Loucy (cell line): Measurements from ENCODE around the gene DRP2.

ENCODE experiments used
- H2AFZ ChIP-seq: fragments of 200-600 bp; sonication (generic); 2 replicates; pipeline ENCODE4 v1.6.0; 2016; ENCODE audit warnings: antibody characterized with exemption, mild to moderate bottlenecking, low read length, moderate library complexity
- H3F3A ChIP-seq: fragments of 200-600 bp; 2 replicates; pipeline ENCODE4 v1.6.0; 2016; ENCODE audit warnings: antibody characterized with exemption, low read depth, mild to moderate bottlenecking
- H3K27me3 ChIP-seq: fragments of 200-600 bp; sonication (generic); 2 replicates; pipeline ENCODE4 v1.6.1; 2014; ENCODE audit warnings: low read length, mild to moderate bottlenecking; ENCODE audit not compliant: insufficient read depth, poor library complexity, severe bottlenecking
- H3K36me3 ChIP-seq: fragments of 200-600 bp; sonication (generic); 2 replicates; pipeline ENCODE4 v1.6.1; 2016; ENCODE audit warnings: low read length; ENCODE audit not compliant: insufficient read depth
- H3K4me1 ChIP-seq: fragments of 200-600 bp; sonication (generic); 2 replicates; pipeline ENCODE4 v1.5.1; 2014; ENCODE audit warnings: low read length, mild to moderate bottlenecking; ENCODE audit not compliant: insufficient read depth, poor library complexity, severe bottlenecking
- H3K4me2 ChIP-seq: fragments of 200-600 bp; sonication (generic); 2 replicates; pipeline ENCODE4 v1.6.0; 2014; ENCODE audit warnings: antibody characterized with exemption, low read length, low read depth, mild to moderate bottlenecking; ENCODE audit not compliant: poor library complexity, severe bottlenecking
- H3K4me3 ChIP-seq: fragments of 200-600 bp; sonication (generic); 2 replicates; pipeline ENCODE4 v1.5.1; 2014; ENCODE audit warnings: low read length, mild to moderate bottlenecking, mixed read lengths; ENCODE audit not compliant: poor library complexity, severe bottlenecking
- H3K79me2 ChIP-seq: fragments of 200-600 bp; sonication (generic); 2 replicates; pipeline ENCODE4 v1.6.1; 2014; ENCODE audit warnings: low read length; ENCODE audit not compliant: insufficient read depth
- H3K9ac ChIP-seq: fragments of 200-600 bp; sonication (generic); 2 replicates; pipeline ENCODE4 v1.6.0; 2014; ENCODE audit warnings: mild to moderate bottlenecking, low read depth, low read length, moderate library complexity; ENCODE audit not compliant: poor library complexity, severe bottlenecking
- H3K9me2 ChIP-seq: fragments of 200-600 bp; sonication (generic); replicated peaks from 2 replicates; pipeline ENCODE4 v1.6.1; 2016; ENCODE audit warnings: low read depth, low read length, mixed read lengths
- H3K9me3 ChIP-seq: fragments of 200-600 bp; sonication (generic); 2 replicates; pipeline ENCODE4 v1.6.1; 2014; ENCODE audit warnings: mild to moderate bottlenecking, antibody characterized with exemption, low read length, low read depth; ENCODE audit not compliant: insufficient read depth
- H4K20me1 ChIP-seq: fragments of 200-600 bp; sonication (generic); 2 replicates; pipeline ENCODE4 v1.6.0; 2014; ENCODE audit warnings: antibody characterized with exemption, low read length, mild to moderate bottlenecking; ENCODE audit not compliant: insufficient read depth, poor library complexity, severe bottlenecking
- CTCF ChIP-seq: fragments of 200-600 bp; sonication (generic); conservative IDR thresholded peaks from 2 replicates; pipeline ENCODE4 v1.5.1; 2014; ENCODE audit warnings: mild to moderate bottlenecking, antibody characterized with exemption, low read length
- EZH2phosphoT487 ChIP-seq: fragments of 200-600 bp; IDR thresholded peaks from 2 replicates; pipeline ENCODE4 v1.6.1; 2018; ENCODE audit warnings: antibody characterized with exemption, mild to moderate bottlenecking, moderate library complexity, borderline replicate concordance

The DRP2 gene

DNA sequence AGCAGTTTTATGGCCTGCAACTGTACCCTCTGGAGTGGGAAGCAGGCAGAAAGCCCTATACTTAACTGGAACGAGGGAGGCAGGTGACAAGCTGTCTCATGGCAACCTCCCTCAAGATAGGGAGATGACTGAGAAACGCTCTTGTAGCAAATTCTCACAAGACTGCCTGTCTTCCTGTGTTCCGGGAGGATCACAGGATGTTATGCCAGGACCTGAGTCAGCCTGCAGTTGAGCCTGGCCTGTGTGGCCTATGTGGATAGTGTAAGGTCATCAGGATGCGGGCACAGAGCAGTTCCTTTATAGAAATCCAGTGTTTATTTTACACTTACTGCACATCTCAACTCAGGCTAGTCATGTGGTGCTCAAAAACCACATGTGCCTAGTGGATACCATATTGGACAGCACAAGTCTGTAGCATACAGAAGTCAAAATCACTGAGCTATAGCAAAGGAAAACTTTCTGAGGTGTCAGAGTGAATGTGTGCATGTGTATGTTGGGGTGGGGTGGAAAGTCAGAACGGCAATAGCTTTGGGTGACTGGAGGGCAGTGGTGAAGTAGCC lies 46.4 kb downstream of the DRP2 start:
- H4K20me1 ChIP-seq = no peaks in the 10 kb centered on the region
- no peaks in the 10 kb centered on the region for H3K79me2 ChIP-seq
- H3K9me2 ChIP-seq = no peaks in the 10 kb centered on the region
- no peak for TF ChIP-seq CTCF
- no peak for TF ChIP-seq EZH2phosphoT487
- H3K36me3 ChIP-seq = no peaks in the 10 kb centered on the region
- no peaks in the 10 kb centered on the region for H3F3A ChIP-seq
- no peaks in the 10 kb centered on the region for H3K4me1 ChIP-seq
- H2AFZ ChIP-seq = no peak overlapping the region
- no peak overlapping the region for H3K4me3 ChIP-seq
- no peak overlapping the region for H3K9ac ChIP-seq
- no peak overlapping the region for H3K4me2 ChIP-seq
- no peaks in the 10 kb centered on the region for H3K27me3 ChIP-seq
- no peaks in the 10 kb centered on the region for H3K9me3 ChIP-seq

GRCh38 chrX:101274198-101274597 lies 54.6 kb downstream of the DRP2 start:
- H3K79me2 ChIP-seq = no peaks in the 10 kb centered on the region
- no peak overlapping the region for H3K4me3 ChIP-seq
- H3K27me3 ChIP-seq = no peaks in the 10 kb centered on the region
- H3K4me1 ChIP-seq = no peaks in the 10 kb centered on the region
- no peak overlapping the region for H3K9ac ChIP-seq
- H2AFZ ChIP-seq = no peak overlapping the region
- H3K4me2 ChIP-seq = no peak overlapping the region
- no peaks in the 10 kb centered on the region for H3K9me2 ChIP-seq
- H3F3A ChIP-seq = no peaks in the 10 kb centered on the region
- H3K9me3 ChIP-seq = no peaks in the 10 kb centered on the region
- no peaks in the 10 kb centered on the region for H3K36me3 ChIP-seq
- TF ChIP-seq EZH2phosphoT487 (no peak), CTCF (no peak)
- no peaks in the 10 kb centered on the region for H4K20me1 ChIP-seq

DNA sequence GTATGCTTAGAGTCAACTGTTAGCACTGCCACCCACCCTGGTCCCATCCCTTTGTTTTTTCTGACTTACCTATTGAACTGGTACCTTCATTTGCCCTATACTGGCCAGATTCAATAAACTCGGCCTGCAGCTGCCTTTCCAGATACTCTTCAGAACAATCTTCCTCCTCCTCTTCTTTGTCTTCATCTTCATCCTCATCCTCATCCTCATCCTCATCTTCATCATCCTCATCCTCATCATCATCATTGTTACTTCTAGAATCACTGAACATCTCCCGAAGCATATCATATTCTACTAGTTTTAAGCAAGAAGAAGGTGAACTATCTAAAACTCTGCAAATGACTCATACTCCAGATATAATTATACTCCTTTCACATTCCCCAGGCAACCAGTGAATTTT lies 56.7 kb downstream of the DRP2 start:
- H3K9ac ChIP-seq = no peak overlapping the region
- no peaks in the 10 kb centered on the region for H3K9me3 ChIP-seq
- H3K79me2 ChIP-seq = no peaks in the 10 kb centered on the region
- no peaks in the 10 kb centered on the region for H3K9me2 ChIP-seq
- H4K20me1 ChIP-seq = no peaks in the 10 kb centered on the region
- no peaks in the 10 kb centered on the region for H3K36me3 ChIP-seq
- no peaks in the 10 kb centered on the region for H3K4me1 ChIP-seq
- no peak overlapping the region for H3K4me2 ChIP-seq
- H3K27me3 ChIP-seq = no peaks in the 10 kb centered on the region
- H2AFZ ChIP-seq = no peak overlapping the region
- no peak for TF ChIP-seq EZH2phosphoT487
- TF ChIP-seq CTCF = no peak
- H3F3A ChIP-seq = no peaks in the 10 kb centered on the region
- no peak overlapping the region for H3K4me3 ChIP-seq
